Ovary (tissue), 9 donors: Measurements from ENCODE around the gene TSPEAR. TPM values are rescaled to one million over a fixed set of nuclear protein-coding genes. Genes with fewer than 3 reads are reported as not detected.

Experiments used
- DNase-seq, 5 donors: peaks; one replicate each; pipeline ENCODE4 v3.0.0-alpha.2; 2019 to 2020
- H3K27ac ChIP-seq, 2 donors: fragments of 200-600 bp; one replicate each; pipeline versions ENCODE4 v1.5.1 to v1.8.0; 2019 to 2022
- H3K27me3 ChIP-seq: fragments of 200-600 bp; one replicate; pipeline ENCODE4 v1.8.0; 2022
- H3K36me3 ChIP-seq: fragments of 200-600 bp; sonication (generic); one replicate; pipeline ENCODE4 v1.5.1; 2019
- H3K4me1 ChIP-seq: one replicate; pipeline ENCODE4 v1.8.1; 2013; ENCODE audit warnings: mild to moderate bottlenecking, moderate library complexity; ENCODE audit not compliant: insufficient read depth
- H3K4me3 ChIP-seq: fragments of 200-600 bp; sonication (generic); one replicate; pipeline ENCODE4 v1.5.1; 2017
- H3K9me3 ChIP-seq, 2 donors: fragments of 200-600 bp in 1 of 2; sonication (generic) in 1 of 2; one replicate each; pipeline versions ENCODE4 v1.5.1 to v1.8.1; 2013 to 2019; ENCODE audit warnings: mild to moderate bottlenecking in 1 of 2, moderate library complexity in 1 of 2
- EP300 ChIP-seq: sonication (generic); formaldehyde crosslinking; IDR thresholded peaks from one replicate; pipeline ENCODE4 v1.6.1; 2017; ENCODE audit warnings: antibody characterized with exemption
- POLR2A ChIP-seq: fragments of 450-650 bp; IDR thresholded peaks from one replicate; pipeline ENCODE4 v1.6.1; 2017; ENCODE audit warnings: antibody characterized with exemption, mild to moderate bottlenecking, moderate library complexity
- WGBS, 3 donors: extraction: QIAGEN DNeasy Blood & Tissue Kit in 1 of 3; methylation state at CpG; one replicate each; pipeline versions ENCODE4 v1.1.5 to v1.1.7; 2013 to 2017; 5-methylcytosine and 5-hydroxymethylcytosine counted together
- intact Hi-C, 4 donors: fragments of 100-400 bp; cut with DNase I; formaldehyde crosslinking; loops; one replicate each; pipeline versions ENCODE4 v1.11.0 to v1.15.1; 2022 to 2023
- polyA plus RNA-seq, 2 donors: library from polyadenylated mRNA; stranded (reverse); fragments of 200-250 nt in 1 of 2; fragments of 350-450 nt in 1 of 2; fragmentation: Illumina TruSeq in 1 of 2; extraction: RNeasy Lipid Tissue Mini Kit (QIAGEN cat#74804) in 1 of 2; gene quantifications; one replicate each; pipeline ENCODE4 v1.2.3, GENCODE V29; 2013 to 2014
- total RNA-seq, 7 donors: library from RNA; depleted of rRNA in 2 of 7; stranded (reverse); fragments of >200 nt in 2 of 7; fragmentation: NEBNext Ultra II Directional in 3 of 7; extraction: Animal tissue kit (Norgen Biotek cat#: 25700) in 3 of 7; gene quantifications; one replicate each; pipeline versions ENCODE4 v1.1.0 to v1.2.4, GENCODE V29; 2016 to 2023
- TF ChIP-seq, protein P1 (sequence below), 3 donors: fragments of 450-650 bp in 2 of 3; fragments of 200-600 bp in 1 of 3; IDR thresholded peaks; one replicate each; pipeline versions ENCODE4 v1.5.1 to v1.8.0; 2016 to 2022; ENCODE audit warnings: antibody characterized with exemption in 3 of 3, mild to moderate bottlenecking in 1 of 3
- donor health status: DM: no; HTN: no; CAD: no; lungs with moderate emphysema.
- donor health status: DM: no; HTN: no; CAD: no.
- donor health status: Bipolar disorder and iron deficiency.
- donor health status: DM: yes; HTN: yes; CAD: no.
- donor health status: DM: no; HTN: no; CAD: no.
- donor health status: DM: yes; HTN: yes; CAD: no.

TSPEAR gene
- total and polyA plus RNA-seq, 9 donors, result 0.07 to 0.27 (median 0.11) TPM; not detected in 4

DNA sequence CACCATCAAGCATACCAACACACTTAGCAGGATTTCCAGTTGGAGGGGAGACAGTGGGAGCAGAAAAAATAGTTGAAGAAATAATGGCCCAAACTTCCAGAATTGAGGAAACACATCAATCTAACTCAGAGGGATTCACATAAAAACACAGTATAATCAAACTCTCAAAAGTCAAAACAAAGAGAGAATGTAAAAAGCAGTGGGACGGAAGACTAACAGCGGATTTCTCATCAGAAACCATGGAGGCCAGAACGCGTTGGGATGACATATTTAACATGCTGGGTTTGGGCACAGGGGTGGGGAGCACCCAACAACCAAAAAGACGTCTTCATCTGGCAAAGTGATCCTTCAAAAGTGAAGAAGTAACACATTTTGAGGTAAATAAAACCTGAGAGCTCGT is 91.5 kb downstream of the TSPEAR start:
- H3K36me3 ChIP-seq, result no peaks in the 10 kb centered on the region
- TF ChIP-seq EP300 (no peak), POLR2A (no peak)
- TF ChIP-seq, protein P1, sequence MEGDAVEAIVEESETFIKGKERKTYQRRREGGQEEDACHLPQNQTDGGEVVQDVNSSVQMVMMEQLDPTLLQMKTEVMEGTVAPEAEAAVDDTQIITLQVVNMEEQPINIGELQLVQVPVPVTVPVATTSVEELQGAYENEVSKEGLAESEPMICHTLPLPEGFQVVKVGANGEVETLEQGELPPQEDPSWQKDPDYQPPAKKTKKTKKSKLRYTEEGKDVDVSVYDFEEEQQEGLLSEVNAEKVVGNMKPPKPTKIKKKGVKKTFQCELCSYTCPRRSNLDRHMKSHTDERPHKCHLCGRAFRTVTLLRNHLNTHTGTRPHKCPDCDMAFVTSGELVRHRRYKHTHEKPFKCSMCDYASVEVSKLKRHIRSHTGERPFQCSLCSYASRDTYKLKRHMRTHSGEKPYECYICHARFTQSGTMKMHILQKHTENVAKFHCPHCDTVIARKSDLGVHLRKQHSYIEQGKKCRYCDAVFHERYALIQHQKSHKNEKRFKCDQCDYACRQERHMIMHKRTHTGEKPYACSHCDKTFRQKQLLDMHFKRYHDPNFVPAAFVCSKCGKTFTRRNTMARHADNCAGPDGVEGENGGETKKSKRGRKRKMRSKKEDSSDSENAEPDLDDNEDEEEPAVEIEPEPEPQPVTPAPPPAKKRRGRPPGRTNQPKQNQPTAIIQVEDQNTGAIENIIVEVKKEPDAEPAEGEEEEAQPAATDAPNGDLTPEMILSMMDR (IDR thresholded peaks at IDR 0.05), result no peak
- WGBS, 3 donors, result 82 to 83% (median 83%) methylated on average over 6 of the region's 6 CpGs

DNA sequence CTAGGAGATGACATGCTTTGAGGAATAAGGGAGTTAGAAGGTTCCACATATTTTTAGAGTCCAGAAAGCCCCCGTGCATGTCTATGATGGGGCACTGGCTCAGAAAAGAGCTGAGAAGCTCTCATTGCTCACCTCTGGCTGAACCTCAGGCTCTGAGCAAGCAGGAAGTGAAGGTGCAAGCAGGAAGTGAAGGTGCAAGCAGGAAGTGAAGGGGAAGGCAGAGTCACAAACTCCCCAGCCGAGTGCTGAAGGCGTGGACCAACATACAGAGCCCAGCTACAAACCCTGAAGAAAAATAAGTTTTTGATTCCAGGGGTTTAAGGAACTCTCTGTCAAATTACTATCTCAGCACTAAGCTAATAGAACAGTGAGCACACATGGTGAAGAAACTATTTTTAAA is 92.5 kb downstream of the TSPEAR start:
- Histone ChIP-seq H3K27me3 (no peaks in the 10 kb centered on the region), H3K36me3 (no peaks in the 10 kb centered on the region), H3K27ac (no peak overlapping the region), H3K4me3 (no peak overlapping the region), H3K4me1 (no peaks in the 10 kb centered on the region), H3K9me3 (peaks cover 0 to 3% of the 10 kb centered on the region in 2 donors)
- no peak for DNase-seq
- TF ChIP-seq POLR2A (no peak), EP300 (no peak)
- TF ChIP-seq, protein P1 (IDR thresholded peaks at IDR 0.05), result no peak
- intact Hi-C loops, result no loop called here
- WGBS, 3 donors, result 63 to 72% (median 66%) methylated on average over 3 of the region's 3 CpGs

More for the DNA sequence above, 91.5 kb downstream of the TSPEAR start:
- intact Hi-C loops, result no loop called here
- Histone ChIP-seq H3K4me3 (no peak overlapping the region), H3K4me1 (no peaks in the 10 kb centered on the region), H3K27ac (no peak overlapping the region), H3K27me3 (no peaks in the 10 kb centered on the region), H3K9me3 (peaks cover 0 to 5% of the 10 kb centered on the region in 2 donors)
- DNase-seq, result no peak

DNA sequence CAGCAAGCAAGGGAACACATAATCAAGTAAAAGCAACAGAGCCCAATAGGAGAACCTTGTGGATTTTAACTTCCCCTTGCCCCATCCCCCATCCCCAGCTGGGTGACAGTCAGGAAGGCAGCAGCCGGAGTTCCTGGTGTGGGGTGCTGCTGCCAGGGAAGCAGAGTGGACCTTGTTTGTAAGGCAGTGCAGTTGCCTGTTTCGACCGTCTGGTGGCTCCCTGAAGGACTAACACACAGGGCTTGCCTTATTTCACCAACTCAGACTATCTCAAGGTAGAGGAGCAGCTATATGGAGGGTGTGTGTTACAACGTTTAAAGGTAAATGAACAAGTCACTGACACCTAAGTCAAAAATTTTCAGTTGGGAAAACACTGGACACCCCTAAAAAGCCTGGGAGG is 92.9 kb downstream of the TSPEAR start:
- DNase-seq, result no peak
- peaks cover 0 to 3% of the 10 kb centered on the region in 2 donors for H3K9me3 ChIP-seq

DNA sequence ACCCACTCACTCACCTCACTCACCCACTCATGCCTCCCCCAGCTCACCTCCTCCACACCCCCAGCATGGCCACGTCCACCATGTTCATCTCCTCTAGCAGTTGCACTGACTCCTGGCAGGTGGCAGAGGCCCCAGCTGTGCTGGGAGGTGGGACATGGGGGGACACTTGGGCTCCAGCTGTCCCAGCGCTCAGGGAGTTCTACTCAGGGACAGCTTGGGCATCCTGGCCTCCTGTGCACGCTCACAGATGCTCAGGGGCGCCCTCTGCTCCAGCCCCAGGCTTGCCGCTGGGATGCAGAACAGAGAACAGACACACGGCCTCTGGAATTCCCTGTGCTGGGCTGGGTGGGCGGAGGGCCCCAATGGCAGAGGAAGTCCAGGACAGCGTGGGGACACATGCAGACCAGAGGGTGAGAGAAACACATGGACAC is 94.3 kb downstream of the TSPEAR start:
- TF ChIP-seq EP300 (no peak), POLR2A (no peak)
- TF ChIP-seq, protein P1 (IDR thresholded peaks at IDR 0.05), result no peak
- no peaks in the 10 kb centered on the region for H3K36me3 ChIP-seq
- no peak overlapping the region for H3K27ac ChIP-seq
- no peak for DNase-seq
- 40 to 55% (median 45%) methylated on average over 8 of the region's 8 CpGs for WGBS, 3 donors
- no peaks in the 10 kb centered on the region for H3K4me1 ChIP-seq
- no peaks in the 10 kb centered on the region for H3K9me3 ChIP-seq
- no peaks in the 10 kb centered on the region for H3K27me3 ChIP-seq
- no peak overlapping the region for H3K4me3 ChIP-seq
- intact Hi-C loops, result no loop called here

More for the DNA sequence above, 92.9 kb downstream of the TSPEAR start:
- no peak overlapping the region for H3K27ac ChIP-seq
- H3K36me3 ChIP-seq, result no peaks in the 10 kb centered on the region
- intact Hi-C loops, result no loop called here
- no peaks in the 10 kb centered on the region for H3K27me3 ChIP-seq
- H3K4me1 ChIP-seq, result no peaks in the 10 kb centered on the region
- H3K4me3 ChIP-seq, result no peak overlapping the region
- WGBS, 3 donors, result 15 to 26% (median 16%) methylated on average over 4 of the region's 4 CpGs
- TF ChIP-seq POLR2A (no peak), EP300 (no peak)
- TF ChIP-seq, protein P1 (IDR thresholded peaks at IDR 0.05), result no peak
